Muscle layer of duodenum (tissue), 2 donors: Measurements from ENCODE around the gene TNRC6A.
"Not testable (repeated sequence)": the region's sequence is repeated elsewhere in the genome, so short reads cannot be mapped to it uniquely, and the experiment has no call there.

Experiments
- H3K27ac ChIP-seq: one replicate; pipeline ENCODE4 v1.7.0; 2013; ENCODE audit warnings: mild to moderate bottlenecking, low read length
- H3K27me3 ChIP-seq: one replicate; pipeline ENCODE4 v1.7.0; 2013; ENCODE audit warnings: low read depth, mild to moderate bottlenecking, control low read depth, low read length
- H3K36me3 ChIP-seq, 2 donors: one replicate each; pipeline ENCODE4 v1.7.0; 2013; ENCODE audit warnings: low read length in 2 of 2, control low read depth in 1 of 2, mild to moderate bottlenecking in 1 of 2; ENCODE audit not compliant: insufficient read depth in 2 of 2, control insufficient read depth in 1 of 2
- H3K4me1 ChIP-seq, 2 donors: one replicate each; pipeline ENCODE4 v1.7.0; 2013; ENCODE audit warnings: low read length in 2 of 2, mild to moderate bottlenecking in 2 of 2, control low read depth in 1 of 2, moderate library complexity in 1 of 2; ENCODE audit not compliant: insufficient read depth in 2 of 2, control insufficient read depth in 1 of 2
- H3K4me3 ChIP-seq, 2 donors: one replicate each; pipeline ENCODE4 v1.7.0; 2013; ENCODE audit warnings: low read length in 2 of 2, low read depth in 1 of 2, mild to moderate bottlenecking in 1 of 2
- H3K9me3 ChIP-seq, 2 donors: one replicate each; pipeline ENCODE4 v1.7.0; 2013; ENCODE audit warnings: low read length in 2 of 2, control low read depth in 1 of 2, mild to moderate bottlenecking in 1 of 2; ENCODE audit not compliant: control insufficient read depth in 1 of 2
- donor health status: healthy.

TNRC6A gene

DNA sequence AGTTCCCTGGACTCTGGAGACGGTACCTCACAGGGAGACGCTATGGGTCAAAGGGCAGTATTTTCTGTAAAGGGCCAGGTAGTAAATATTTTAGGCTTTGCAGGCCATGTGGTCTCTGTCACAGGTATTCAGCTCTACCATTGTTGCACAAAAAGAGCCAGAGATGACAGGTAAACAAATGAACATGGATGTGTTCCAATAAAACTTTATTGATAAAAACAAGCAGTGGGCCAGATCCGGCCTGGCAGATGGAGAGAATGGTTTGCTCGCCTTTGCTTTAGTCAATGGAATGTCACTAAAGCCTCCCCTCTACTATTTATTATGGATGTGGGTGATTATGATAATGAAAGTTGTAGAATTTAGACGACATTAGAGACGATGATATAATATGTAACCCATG lies 107.4 kb downstream of the TNRC6A start:
- no peak overlapping the region for H3K4me3 ChIP-seq
- no peak overlapping the region for H3K27ac ChIP-seq
- no peaks in the 10 kb centered on the region for H3K27me3 ChIP-seq
- H3K36me3 ChIP-seq = no peaks in the 10 kb centered on the region
- H3K9me3 ChIP-seq = no peaks in the 10 kb centered on the region
- peaks cover 0 to 5% of the 10 kb centered on the region in 2 donors for H3K4me1 ChIP-seq

DNA sequence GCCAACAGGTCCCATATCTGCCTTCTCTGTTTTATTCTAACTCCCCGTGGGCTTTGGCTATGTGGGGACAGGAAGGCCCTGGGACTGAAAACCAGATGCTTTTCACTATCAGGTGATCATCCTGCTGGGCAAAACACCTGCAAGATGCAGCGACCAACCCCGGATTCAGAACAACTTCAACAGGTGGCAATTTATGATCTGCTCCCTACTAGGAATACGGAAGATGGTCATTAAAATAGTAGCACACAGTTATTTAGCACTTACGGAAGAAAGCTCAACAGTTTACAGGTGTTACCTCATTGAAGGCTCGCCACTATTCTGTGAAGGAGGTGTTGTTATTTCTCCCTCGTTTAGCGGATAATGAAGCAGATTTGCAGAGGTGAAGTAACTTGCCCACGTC lies 108.5 kb downstream of the TNRC6A start:
- no peak overlapping the region for H3K27ac ChIP-seq
- no peak overlapping the region for H3K4me3 ChIP-seq
- H3K27me3 ChIP-seq = no peaks in the 10 kb centered on the region
- H3K4me1 ChIP-seq = peaks cover 0 to 5% of the 10 kb centered on the region in 2 donors
- no peaks in the 10 kb centered on the region for H3K9me3 ChIP-seq
- H3K36me3 ChIP-seq = no peaks in the 10 kb centered on the region

DNA sequence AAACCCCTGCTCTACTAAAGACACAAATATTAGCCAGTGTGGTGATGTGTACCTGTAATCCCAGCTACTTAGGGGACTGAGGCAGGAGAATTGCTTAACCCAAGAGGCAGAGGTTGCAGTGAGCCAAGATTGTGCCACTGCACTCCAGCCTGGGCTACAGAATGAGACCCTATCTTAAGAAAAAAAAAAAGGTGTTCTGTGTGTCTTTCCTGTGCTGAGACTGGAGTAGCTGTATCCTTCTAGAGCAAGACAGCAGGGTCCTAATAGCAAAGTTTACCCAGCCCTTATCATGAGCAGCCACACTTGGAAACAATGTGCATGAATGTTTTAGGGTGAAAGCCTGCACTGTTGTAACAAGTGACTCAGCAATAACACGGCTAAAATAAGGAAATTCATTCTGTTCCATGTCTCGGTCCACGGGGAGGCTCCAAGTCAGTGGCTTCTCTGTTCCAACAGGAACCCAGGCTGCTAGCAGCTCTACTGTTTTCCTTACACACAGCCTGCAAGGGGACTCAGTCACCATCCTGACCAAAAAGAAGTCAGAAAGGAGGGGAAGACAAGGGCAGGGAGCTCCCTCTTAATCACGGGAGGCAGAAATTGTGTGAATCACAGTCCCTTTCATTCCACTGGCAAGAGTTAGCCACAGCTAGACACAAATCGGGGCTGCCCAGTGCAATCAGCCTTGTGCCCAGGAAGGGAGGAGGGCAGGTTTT lies 109.3 kb downstream of the TNRC6A start:
- Histone ChIP-seq H3K4me1 (peaks cover 0 to 5% of the 10 kb centered on the region in 2 donors), H3K27ac (no peak overlapping the region), H3K4me3 (no peak overlapping the region), H3K9me3 (no peaks in the 10 kb centered on the region), H3K27me3 (no peaks in the 10 kb centered on the region), H3K36me3 (no peaks in the 10 kb centered on the region)

DNA sequence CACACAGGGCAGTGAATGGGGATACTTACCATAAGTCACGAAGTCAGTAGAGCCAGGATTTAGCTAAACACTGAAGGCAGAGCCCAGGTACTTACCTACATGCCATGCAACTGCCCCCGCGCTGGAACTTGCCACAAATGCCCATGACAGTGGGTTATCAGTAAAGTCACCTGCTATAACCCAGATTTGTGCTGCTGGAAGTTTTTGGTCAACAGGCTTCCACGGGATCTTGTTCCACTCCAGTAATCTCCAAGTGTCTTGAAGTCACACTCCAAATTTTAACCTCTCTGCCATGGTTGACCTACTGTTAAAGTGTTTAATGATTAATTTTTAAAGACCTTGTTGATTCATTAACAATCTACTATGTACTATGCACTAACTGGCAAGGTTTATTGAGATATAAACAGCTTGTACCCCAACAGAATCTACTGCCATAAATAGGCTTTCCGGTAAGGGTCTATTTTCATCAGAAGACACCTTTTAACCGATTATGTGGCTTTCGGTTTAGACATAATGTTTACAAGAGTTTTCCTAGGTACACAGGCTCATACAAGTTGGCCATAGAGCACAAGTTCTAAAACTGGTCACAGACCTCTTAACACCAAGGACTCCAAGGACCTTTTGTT lies 110.0 kb downstream of the TNRC6A start:
- Histone ChIP-seq H3K4me1 (peaks cover 0 to 5% of the 10 kb centered on the region in 2 donors), H3K4me3 (no peak overlapping the region), H3K27ac (no peak overlapping the region), H3K27me3 (no peaks in the 10 kb centered on the region), H3K36me3 (no peaks in the 10 kb centered on the region), H3K9me3 (no peaks in the 10 kb centered on the region)

DNA sequence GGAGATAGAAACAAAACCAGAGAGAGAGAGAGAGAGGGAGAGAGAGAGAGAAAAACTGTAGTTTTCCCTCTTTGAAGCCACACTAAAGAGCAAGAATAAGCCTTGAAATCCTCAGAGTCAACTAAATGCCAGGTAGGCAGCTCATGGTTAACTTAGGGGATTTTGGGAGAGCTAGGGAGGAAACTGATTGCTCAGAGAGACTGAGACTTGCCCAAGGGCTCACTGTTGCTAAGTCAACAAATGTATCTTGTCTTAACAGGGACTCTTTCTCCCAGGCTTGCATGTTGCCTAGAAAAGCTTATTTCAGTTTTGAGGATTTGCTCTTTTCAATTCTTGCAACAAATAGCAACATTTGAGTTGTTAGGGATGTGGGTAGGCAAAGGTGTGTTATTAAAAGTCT lies 111.8 kb downstream of the TNRC6A start:
- peaks cover 0 to 5% of the 10 kb centered on the region in 2 donors for H3K4me1 ChIP-seq
- no peaks in the 10 kb centered on the region for H3K27me3 ChIP-seq
- H3K4me3 ChIP-seq = no peak overlapping the region
- H3K36me3 ChIP-seq = no peaks in the 10 kb centered on the region
- H3K27ac ChIP-seq = no peak overlapping the region
- no peaks in the 10 kb centered on the region for H3K9me3 ChIP-seq

DNA sequence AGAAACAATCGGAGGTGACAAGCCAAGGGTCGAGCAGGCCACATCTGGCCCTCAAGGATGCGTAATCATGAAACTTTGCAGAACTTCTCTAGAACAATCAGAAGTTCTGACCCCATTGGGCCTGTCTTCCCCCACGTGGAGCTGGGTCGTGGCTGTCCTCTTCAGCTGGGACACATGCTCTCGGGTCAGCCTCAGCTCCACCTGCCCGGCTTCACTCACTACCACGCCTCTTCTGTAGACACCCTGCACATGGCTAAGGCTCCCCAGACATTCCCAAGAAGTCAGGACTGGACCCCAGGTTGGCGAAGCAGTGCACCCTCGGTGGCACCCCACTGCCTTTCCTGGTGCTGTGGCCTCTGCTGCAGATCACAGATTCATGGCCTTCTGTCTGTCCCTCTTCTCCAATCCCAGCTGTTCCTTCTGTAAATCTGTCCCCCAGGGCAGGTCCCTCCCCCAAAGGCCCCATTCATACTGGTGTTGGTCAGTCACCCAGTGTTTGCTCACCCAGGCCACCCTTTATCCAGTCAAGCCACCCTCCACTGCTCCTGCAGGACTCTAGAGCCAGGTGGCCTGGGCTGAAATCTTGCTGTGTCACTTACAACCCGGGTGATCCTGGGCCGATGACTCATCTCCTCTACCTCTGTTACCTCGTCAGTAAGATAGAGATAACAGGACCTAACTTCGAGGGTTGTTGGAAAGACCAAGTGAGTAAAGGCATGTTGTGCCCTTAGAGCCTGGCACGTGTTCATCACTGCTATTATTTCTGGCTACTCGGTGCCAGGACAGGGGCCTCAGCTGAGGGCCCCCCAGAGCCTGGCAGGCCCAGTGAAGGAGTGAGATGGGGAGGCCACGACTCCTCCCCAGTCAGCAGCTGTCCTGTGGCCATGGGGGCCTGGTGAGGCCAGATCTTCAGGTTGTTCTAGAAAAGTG lies 114.9 kb downstream of the TNRC6A start:
- Histone ChIP-seq H3K4me3 (no peak overlapping the region), H3K9me3 (no peaks in the 10 kb centered on the region), H3K36me3 (no peaks in the 10 kb centered on the region), H3K4me1 (peaks cover 0 to under 1% of the 10 kb centered on the region in 2 donors), H3K27ac (no peak overlapping the region), H3K27me3 (no peaks in the 10 kb centered on the region)

DNA sequence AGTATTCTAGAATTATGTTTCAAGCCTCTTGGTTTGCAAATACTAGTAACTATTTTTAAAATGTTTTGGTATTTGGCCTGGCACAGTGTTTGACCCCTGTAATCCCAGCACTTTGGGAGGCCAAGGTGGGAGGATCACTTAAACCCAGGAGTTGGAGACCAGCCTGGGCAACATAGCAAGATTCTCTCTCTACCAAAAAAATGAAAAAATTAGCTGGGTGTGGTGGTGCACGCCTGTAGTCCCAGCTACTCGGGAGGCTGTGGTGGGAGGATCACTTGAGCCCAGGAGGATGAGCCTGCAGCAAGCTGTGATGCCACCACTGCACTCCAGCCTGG lies 115.5 kb downstream of the TNRC6A start:
- not testable (repeated sequence) for H3K4me1 ChIP-seq, H3K27ac ChIP-seq, H3K27me3 ChIP-seq, H3K36me3 ChIP-seq, H3K4me3 ChIP-seq, H3K9me3 ChIP-seq

DNA sequence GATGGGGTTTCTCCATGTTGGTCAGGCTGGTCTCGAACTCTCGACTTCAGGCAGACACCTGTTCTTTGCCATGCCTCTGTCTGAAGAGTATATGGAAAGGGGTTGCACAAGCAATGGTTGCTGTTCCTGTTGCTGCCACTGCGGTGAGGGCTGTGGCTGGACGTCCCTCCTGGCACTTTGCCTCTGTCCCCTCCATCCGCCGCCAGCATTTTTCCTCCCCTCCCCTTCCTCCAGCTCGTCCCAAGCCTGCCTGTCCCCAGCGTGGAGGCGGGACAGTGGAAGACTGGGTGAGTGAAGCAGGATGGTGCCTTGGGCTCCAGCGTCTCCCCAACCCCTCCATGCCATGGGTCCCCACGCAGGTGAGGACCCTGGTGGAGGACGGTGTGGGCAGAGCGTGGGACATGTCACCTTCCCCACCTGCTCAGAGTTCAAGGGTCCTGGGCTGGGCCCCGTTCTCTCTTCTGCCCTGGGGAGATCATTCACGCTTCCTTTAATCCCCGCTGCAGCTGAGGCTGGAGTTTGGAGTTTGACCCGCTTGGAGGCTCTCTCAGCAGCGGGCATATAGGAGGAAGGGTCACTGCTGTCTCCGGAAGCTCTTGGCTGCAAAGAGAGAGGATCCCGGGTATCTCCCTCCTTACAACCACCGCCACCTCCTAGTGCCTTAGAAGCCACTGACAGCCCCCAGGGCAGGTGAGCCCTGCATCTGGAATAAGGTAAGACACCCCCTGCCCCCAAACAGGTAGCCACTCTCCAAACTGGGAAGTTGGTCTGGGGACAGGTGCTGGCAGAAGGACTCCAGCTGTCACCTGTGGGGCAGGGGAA lies 116.5 kb downstream of the TNRC6A start, which contains the start of gene SLC5A11:
Gene SLC5A11, plus strand, starts transcription at position 238 of the 822 bp plus-strand sequence. CDS start 12,681 bp downstream, outside the sequence.
- Histone ChIP-seq H3K9me3 (no peaks in the 10 kb centered on the region), H3K27ac (no peak within 1 kb of the TSS), H3K27me3 (no peaks in the 10 kb centered on the region), H3K36me3 (no peaks in the 10 kb centered on the region), H3K4me3 (no peak within 1 kb of the TSS), H3K4me1 (no peaks in the 10 kb centered on the region)

DNA sequence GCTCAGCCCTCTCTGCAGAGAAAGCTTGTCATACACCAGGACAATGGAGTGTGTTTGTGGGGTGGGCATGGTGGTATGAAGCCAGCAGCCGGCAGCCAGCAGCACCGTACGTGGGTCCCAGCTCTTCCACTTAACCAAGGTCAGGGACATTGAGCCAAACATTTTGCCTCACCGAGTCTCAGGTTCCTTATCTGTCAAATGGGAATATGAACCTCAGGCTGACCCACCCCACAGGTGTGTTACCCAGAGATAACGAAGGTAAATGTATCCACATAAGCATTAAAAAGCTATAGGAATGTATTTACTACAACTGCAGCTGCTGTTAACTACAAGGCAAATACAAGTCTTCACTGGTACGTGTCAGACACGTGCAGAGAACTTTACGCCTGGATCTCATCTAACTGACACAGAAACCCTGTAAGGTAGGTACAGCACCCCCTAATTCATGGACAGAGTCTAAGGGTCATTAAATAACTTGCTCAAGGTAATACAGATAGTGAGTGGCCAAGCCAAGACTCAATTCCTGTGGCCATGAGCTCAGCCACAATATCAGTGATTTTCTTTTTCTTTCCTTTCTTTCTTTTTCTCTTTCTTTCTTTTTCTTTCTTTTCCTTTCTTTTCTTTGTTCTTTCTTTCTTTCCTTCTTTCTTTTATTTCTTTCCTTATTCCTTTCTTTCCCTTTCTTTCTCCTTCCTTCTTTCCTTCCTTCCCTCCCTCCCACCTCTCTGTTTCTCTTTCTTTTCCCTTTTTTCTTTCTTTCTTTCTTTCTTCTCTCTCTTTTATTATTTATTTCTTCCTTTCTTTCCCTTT lies 117.3 kb downstream of the TNRC6A start:
- H3K9me3 ChIP-seq = no peaks in the 10 kb centered on the region
- H3K4me3 ChIP-seq = no peak overlapping the region
- H3K27me3 ChIP-seq = no peaks in the 10 kb centered on the region
- H3K36me3 ChIP-seq = no peaks in the 10 kb centered on the region
- no peaks in the 10 kb centered on the region for H3K4me1 ChIP-seq
- H3K27ac ChIP-seq = no peak overlapping the region

DNA sequence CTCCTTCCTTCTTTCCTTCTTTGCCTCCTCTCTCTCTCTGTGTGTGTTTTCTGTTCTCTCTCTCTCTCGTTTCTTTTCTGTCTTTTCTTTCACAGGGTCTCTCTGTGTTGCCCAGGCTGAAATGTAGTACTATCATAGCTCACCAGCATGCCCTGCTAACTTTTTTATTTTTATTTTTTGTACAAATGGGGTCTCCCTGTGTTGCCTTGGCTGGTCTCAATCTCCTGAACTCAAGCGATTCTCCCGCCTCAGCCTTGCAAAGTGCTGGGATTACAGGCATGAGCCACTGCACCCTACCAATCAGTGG lies 117.9 kb downstream of the TNRC6A start:
- no peak overlapping the region for H3K4me3 ChIP-seq
- no peak overlapping the region for H3K27ac ChIP-seq
- H3K4me1 ChIP-seq = no peaks in the 10 kb centered on the region
- H3K36me3 ChIP-seq = no peaks in the 10 kb centered on the region
- no peaks in the 10 kb centered on the region for H3K9me3 ChIP-seq
- H3K27me3 ChIP-seq = no peaks in the 10 kb centered on the region
